ENCODE data around the gene ANKRD36C.

DNA sequence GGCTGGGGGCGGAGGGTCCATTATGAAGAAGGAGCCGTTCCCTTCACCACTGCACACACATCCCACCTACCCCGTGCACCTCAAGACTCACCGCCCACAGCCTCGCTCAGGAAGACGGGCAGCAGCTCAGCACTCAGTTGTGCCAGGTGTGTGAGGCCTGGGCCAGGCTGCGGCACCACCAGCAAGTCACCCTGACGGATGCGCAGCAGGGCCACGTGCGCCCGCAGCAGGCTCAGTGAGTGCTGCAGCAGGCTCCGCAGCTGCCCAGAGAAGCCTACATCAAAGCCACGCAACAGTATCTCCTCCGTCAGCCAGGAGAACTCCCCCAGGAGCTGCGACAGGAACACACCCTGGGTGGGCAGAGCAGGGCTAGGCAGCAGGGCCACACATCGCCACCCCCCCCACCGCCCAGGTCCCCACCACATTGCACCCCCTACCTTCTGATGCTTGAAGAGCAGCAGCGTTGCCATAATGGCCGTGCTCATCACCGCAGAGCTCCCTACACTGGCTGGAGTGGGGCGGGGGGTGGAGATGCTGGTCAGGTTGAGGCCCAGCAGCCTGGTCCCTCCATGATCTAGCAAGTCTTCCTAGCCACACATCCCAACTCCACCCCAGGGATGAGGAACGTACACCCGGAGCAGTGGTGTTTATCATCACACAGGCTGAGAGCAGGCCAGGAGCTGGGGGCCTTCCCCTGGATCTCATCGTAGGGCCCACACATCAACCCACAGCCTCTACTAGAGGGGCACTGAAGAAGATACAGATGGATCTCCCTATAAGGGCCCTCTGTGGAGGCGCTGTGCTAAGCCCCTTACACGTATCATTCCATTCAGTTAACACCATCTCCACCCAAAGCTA is 32.9 kb upstream of the ANKRD36C start:
- no peak for TF ChIP-seq POLR2A (IDR thresholded peaks at IDR 0.05)
- TF ChIP-seq, protein P1, sequence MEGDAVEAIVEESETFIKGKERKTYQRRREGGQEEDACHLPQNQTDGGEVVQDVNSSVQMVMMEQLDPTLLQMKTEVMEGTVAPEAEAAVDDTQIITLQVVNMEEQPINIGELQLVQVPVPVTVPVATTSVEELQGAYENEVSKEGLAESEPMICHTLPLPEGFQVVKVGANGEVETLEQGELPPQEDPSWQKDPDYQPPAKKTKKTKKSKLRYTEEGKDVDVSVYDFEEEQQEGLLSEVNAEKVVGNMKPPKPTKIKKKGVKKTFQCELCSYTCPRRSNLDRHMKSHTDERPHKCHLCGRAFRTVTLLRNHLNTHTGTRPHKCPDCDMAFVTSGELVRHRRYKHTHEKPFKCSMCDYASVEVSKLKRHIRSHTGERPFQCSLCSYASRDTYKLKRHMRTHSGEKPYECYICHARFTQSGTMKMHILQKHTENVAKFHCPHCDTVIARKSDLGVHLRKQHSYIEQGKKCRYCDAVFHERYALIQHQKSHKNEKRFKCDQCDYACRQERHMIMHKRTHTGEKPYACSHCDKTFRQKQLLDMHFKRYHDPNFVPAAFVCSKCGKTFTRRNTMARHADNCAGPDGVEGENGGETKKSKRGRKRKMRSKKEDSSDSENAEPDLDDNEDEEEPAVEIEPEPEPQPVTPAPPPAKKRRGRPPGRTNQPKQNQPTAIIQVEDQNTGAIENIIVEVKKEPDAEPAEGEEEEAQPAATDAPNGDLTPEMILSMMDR (IDR thresholded peaks at IDR 0.05): no peak
- TF ChIP-seq POLR2AphosphoS5 (IDR thresholded peaks at IDR 0.05): no peak
